Myocyte (in vitro differentiated cells): ENCODE measurements around the gene XPR1. TPM values are rescaled to one million over a fixed set of nuclear protein-coding genes. Genes with fewer than 3 reads are reported as not detected.

ENCODE experiments used
- DNase-seq: peaks from one replicate; pipeline ENCODE4 v3.0.0-alpha.2; 2012; ENCODE audit warnings: low read depth
- total RNA-seq: library from RNA; depleted of rRNA; stranded (reverse); fragments of >200 nt; gene quantifications from 2 replicates; pipeline ENCODE4 v1.2.3, GENCODE V29; 2014

Gene XPR1
- total RNA-seq, 1 donor from 2014 or later, result 25.3 TPM

GRCh38 chr1:180912211-180912800, 280.5 kb downstream of the XPR1 start:
- peak; percentile 64 for DNase-seq

- peak; percentile 75 for DNase-seq
Measured at GRCh38 chr1:180912801-180913565, 281.2 kb downstream of the XPR1 start, which contains the start of gene KIAA1614. Gene KIAA1614, plus strand, starts transcription at chr1:180912897. Its CDS starts 347 bp downstream, at chr1:180913244.

GRCh38 chr1:180915426-180915965, 283.7 kb downstream of the XPR1 start:
- DNase-seq, result no peak

GRCh38 chr1:180916012-180916770, 284.4 kb downstream of the XPR1 start:
- no peak for DNase-seq

GRCh38 chr1:180916771-180917170, 284.9 kb downstream of the XPR1 start:
- no peak for DNase-seq

GRCh38 chr1:180917306-180918065, 285.7 kb downstream of the XPR1 start:
- DNase-seq, result no peak

GRCh38 chr1:180918519-180918918, 286.7 kb downstream of the XPR1 start:
- DNase-seq, result no peak

GRCh38 chr1:180919183-180919700, 287.4 kb downstream of the XPR1 start:
- no peak for DNase-seq

- no peak for DNase-seq
Measured at GRCh38 chr1:180920193-180920592, 288.4 kb downstream of the XPR1 start.

GRCh38 chr1:180920702-180921101, 288.9 kb downstream of the XPR1 start:
- no peak for DNase-seq

GRCh38 chr1:180921386-180921785, 289.6 kb downstream of the XPR1 start:
- DNase-seq, result no peak

GRCh38 chr1:180921891-180922630, 290.2 kb downstream of the XPR1 start:
- DNase-seq, result peak; percentile 59

GRCh38 chr1:180922631-180923015, 290.8 kb downstream of the XPR1 start:
- no peak for DNase-seq

GRCh38 chr1:180923021-180923841, 291.4 kb downstream of the XPR1 start:
- DNase-seq, result peak; percentile 91

- no peak for DNase-seq
Measured at GRCh38 chr1:180923887-180924286, 292.1 kb downstream of the XPR1 start.

GRCh38 chr1:180924939-180925338, 293.1 kb downstream of the XPR1 start:
- no peak for DNase-seq

- DNase-seq, result peak; percentile 55
Measured at GRCh38 chr1:180925471-180926051, 293.7 kb downstream of the XPR1 start.

GRCh38 chr1:180926164-180926981, 294.6 kb downstream of the XPR1 start:
- DNase-seq, result peak; percentile 93
